ENCODE results near the gene PLXDC1.

PLXDC1 gene

DNA sequence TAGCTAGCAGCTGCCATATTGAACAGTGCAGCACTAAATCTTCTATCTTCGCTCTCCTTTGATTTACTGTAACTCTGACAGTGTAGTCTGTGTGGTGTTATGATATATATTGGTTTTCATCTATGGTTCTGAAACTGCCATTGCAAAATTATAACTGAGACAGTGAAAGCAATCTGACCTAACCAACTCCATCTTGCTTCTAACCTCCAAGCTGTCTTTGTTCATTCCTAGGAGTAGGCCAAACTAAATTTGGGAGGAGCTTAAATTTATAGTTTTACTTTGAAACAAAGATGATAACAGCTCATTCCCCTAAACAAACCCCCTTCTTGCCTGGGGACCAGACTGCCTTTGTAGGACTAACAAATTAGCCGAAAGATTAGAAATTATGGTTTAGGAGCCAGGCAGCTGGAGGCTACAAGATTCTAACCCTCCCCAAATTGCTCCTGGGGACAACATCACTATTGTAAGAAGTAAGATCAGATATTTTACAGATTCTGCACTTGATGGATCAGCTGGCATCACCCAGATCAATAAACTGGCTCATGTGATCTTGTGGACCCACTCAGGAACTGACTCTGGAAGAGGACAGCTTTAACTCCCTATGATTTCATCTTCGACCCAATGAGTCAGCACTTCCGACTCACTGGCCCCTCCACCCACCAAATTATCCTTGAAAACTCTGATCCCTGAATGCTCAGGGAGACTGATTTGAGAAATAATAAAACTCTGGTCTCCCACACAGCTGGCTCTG lies 137.2 kb downstream of the PLXDC1 start:
- DNase-seq (ENCODE audit: low spot score), result no peak
